NCI-H146 (cell line): ENCODE measurements around the gene PMM1.
A peak's percentile ranks its signal among the peaks of the same experiment; 100 is the strongest.
"Not testable (repeated sequence)": the region's sequence is repeated elsewhere in the genome, so short reads cannot be mapped to it uniquely, and the experiment has no call there.

Experiments used
- DNase-seq: peaks from one replicate; lab custom pipeline; 2025; lab: John Stamatoyannopoulos, UW

PMM1 gene

DNA sequence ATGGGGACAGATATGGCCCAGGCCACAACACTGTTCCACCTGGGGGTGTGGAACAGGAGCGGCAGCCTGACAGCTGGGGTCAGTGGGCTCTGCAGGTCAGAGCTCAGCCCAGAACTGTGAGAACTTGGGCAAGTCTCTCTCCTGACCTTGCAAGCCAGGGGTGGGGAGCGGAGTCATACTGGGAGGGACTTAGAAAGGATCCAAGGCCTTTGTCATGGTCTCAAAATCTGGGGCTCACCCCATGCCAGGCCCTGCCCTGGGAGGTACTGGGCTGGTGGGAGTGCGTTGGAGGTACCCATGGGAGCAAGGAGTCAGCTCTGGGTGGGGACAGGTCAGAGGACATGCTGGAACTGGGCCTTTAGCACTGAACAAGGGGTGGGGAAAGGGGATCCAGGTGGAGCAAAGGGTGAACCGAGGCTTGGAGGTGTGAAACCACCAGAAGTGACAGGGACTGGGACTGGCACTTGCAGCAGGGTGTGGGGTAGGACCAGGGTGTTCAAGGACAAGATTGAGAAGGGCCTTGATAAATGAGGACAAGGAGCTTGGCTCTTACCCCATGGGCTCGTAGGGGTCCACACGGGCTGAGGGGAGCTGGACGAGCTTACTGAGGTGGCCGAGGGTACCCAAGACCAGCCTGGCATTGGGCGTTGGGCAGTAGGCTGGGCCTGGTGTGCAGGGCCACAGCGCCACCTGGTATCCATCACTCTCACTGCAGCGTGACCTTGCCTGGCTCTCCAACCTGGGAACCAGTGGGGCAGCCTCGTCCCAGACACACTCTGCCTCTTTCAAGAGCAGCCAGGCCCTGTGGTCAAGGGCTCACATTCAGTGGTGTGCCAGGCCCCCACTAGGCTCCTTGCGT, 7.4 kb upstream of the PMM1 start:
- DNase-seq, result peak; percentile 12

GRCh38 chr22:41595703-41596102, 6.1 kb upstream of the PMM1 start:
- no peak for DNase-seq

DNA sequence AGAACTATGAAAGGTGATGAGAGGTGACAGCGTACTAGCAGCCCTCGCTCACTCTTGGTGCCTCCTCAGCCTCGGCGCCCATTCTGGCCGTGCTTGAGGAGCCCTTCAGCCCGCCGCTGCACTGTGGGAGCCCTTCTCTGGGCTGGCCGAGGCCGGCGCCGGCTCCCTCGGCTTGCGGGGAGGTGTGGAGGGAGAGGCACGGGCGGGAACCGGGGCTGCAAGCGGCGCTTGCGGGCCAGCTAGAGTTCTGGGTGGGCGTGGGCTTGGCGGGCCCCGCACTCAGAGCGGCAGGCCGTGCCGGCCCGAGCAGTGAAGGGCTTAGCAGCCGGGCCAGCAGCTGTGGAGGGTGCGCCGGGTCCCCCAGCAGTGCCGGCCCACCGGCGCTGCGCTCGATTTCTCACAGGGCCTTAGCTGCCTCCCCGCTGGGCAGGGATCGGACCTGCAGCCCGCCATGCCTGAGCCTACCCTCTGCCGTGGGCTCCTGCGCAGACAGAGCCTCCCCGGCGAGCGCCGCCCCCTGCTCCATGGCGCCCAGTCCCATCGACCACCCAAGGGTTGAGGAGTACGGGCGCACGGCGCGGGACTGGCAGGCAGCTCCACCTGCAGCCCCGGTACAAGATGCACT, 3.8 kb upstream of the PMM1 start:
- DNase-seq, result not testable (repeated sequence)

DNA sequence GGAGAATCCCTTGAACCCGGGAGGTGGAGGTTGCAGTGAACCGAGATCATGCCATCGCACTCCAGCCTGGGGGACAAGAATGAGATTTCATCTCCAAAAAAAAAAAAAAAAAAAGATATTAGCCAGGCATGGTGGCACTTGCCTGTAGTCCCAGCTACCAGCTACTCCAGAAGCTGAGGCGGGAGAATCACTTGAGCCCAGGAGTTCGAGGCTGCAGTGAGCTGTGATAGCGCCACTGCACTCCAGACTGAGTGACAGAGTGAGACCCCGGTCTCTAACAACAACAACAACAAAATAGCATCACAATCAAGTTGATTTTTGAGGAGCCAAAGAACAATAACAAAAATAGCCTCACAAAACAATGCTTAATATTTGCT, 2.3 kb downstream of the PMM1 start:
- no peak for DNase-seq

GRCh38 chr22:41585898-41586297, 3.7 kb downstream of the PMM1 start:
- no peak for DNase-seq

DNA sequence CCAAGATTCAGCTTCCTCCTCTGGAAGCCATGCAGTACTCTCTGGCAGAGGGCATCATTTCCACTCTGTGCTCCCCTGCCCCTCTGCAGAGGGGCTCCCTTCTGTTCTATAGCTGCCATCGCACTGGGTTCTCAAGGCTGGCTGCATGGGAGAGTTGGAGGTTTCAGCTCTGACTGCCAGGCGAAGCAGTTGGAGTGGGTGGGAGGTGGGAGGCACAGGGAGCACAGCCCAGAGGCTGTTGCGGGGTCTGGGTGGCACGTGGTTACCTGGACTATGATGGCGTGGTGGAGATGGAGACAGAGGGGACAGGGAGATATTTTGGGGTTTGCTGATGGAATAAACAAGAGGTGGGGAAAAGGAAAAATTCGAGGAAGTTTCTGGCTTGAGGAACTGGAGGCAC, 4.8 kb downstream of the PMM1 start:
- DNase-seq, result no peak

DNA sequence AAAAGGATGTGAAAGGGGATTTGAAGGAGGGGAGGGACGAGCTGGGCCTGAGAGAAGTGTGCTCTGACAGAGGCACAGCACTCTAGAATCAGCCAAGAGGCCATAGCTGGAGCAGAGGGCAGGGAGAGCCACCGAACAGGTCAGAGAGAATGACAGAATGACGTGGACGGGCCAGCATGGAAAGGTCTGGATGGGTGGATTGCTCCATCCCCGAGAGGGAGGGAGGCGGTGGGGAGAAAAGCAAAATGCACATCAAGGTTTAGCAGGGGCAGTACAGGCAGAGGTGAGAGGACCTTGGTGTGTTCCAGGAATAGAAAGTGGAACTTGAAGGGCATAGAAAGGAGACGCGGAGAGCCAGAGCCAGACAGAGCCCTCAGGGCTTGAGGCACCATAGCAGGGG, 6.9 kb downstream of the PMM1 start:
- DNase-seq, result no peak

DNA sequence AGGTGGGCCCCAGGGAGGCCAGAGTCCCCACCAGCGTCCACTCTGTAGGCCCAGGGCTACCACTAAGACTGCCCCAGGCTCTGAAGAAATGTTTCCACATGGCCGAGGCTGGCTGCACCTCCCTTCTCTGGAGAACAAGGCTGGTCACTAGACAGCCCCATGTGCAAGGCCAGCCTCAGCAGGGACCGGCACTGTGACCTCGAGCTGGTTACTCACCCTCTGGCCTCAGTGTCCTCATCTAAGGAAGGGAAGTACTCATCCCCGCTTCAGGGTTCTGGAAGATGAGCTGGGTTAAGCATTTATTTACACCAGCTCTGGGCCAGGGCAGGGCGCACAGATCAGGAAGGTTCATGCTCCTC, 9.7 kb downstream of the PMM1 start:
- no peak for DNase-seq

DNA sequence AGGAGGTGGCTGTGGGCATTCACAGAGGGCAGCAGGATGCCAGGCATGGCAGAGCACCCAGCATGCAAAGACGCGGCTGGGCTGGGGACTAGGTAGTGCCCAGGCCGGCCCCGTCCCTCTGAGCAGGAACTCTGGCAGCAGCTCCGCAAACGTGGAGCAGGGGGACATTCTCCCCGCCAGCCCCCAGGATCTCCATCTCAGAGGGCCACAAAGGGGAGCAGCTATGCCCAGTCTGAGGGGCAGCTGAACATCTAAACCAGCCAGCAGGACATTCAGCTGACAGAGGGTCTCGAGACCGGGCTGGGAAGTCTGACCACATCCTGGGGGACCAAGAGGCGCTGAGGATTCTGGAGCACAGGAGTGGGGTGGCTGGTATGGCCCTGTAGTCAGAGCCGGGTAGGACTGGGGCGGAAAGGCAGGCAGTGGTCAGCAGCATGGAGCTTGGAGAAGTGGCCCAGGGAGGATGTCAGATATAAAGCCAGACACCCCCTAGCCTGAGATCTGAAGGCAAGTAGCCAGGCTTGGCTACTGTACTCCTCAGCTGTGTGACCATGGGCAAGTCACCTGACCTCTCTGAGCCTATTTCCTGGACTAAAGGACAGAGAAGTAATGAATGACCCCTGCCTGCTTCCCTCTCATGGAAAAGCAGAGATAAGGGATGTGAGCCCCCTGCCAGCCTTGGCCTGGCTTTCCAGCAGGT, 10.2 kb downstream of the PMM1 start:
- DNase-seq, result no peak

DNA sequence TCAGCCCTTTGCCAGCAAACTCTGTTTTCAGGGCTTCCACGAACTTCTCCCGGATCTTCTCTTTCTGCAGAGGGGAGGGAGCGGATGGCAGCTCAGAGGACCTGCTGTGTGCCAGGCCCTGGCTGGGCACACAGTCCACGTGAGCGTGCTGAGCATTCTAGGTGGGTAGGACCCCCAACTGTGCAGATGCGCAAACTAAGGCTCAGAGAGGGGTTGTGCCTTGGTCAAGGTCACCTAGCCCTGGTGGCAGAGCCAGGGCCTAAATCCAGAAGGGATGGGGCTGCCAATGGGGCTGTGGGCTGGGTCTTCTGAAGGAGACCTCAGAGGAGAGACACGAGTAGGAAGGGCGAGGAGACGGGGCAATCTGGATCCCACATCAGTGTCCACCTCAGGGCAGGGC, 10.8 kb downstream of the PMM1 start:
- DNase-seq, result no peak

GRCh38 chr22:41578114-41578513, 11.5 kb downstream of the PMM1 start:
- DNase-seq, result no peak

GRCh38 chr22:41576877-41577276, 12.8 kb downstream of the PMM1 start:
- no peak for DNase-seq

DNA sequence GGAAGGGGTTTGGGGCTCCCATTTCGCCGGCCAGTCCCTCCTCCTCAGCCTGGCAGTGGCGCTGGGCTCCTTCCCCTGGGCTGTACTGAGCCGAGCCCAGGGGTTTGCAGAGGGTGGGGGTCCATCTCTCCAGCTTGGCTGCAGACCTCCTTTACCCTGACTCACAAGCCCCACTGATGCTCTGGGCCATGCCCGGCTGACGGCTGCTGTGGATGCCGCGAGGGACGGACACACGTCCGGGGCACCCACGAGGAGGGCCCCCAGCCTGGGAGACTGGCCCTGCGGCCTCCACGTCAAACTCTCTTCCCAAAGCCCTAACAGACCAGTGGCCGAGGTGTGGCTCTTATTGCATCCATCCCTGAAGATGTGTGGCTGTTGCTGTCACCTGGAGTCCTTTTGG, 14.1 kb downstream of the PMM1 start:
- no peak for DNase-seq

GRCh38 chr22:41574847-41575381, 14.7 kb downstream of the PMM1 start:
- no peak for DNase-seq

DNA sequence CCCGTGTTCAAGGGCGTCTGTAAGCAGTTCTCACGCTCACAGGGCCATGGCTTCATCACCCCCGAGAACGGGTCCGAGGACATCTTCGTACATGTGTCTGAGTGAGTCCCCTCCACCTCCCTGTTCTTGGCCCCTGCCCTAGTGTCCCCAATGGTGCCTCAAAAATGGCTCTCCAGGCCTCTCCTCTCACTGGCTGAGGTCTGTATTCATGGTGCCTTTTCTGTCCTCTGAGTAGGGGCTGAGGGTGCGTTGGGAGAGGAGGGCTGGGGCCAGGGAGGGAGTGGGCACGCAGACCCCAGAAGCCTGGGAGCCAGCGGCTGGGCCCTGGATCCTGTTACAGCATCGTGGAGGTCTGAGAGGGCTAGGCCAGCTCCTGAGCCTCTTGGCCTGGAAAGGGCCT, 16.0 kb downstream of the PMM1 start:
- DNase-seq, result no peak

- not testable (repeated sequence) for DNase-seq
Measured at GRCh38 chr22:41572305-41572704, 17.3 kb downstream of the PMM1 start.

DNA sequence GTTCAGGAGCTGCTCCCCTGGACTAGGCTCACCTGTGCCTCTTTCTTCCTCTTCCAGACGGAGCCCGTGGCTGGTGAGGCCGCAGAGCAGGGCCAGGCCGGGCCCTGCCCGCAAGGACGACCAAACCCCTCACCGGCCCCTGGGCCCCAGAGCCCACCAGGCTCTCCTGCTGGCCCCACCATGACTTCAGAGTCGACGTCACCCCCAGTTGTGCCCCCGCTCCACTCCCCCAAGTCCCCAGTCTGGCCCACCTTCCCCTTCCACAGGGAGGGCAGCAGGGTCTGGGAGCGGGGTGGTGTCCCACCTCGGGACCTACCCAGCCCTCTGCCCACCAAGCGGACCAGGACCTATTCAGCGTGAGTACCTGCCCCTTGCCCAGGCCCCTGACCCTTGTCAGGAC, 17.9 kb downstream of the PMM1 start:
- DNase-seq, result no peak

GRCh38 chr22:41570221-41570620, 19.4 kb downstream of the PMM1 start:
- DNase-seq, result no peak

- no peak for DNase-seq
Measured at GRCh38 chr22:41568811-41569210, 20.8 kb downstream of the PMM1 start.

DNA sequence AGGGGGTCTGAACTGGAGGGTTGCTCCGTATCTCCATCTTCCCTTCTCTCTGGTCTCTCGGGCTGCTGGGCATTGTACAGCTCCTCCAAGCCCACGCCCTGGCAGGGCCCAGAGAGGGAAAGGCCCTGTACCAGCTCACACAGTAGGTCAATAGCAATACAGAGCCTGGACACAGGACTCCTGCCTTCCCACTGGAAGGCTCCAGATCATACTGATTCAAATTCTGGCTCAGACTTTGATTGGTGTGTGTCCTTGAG, 22.2 kb downstream of the PMM1 start:
- DNase-seq, result no peak

GRCh38 chr22:41565403-41566054, 24.1 kb downstream of the PMM1 start:
- DNase-seq, result peak; percentile 13

GRCh38 chr22:41564563-41564962, 25.1 kb downstream of the PMM1 start:
- DNase-seq, result no peak
